Activated T-cell treated with anti-CD3 and anti-CD28 coated beads for 4 hours (primary cell): Measurements from ENCODE around the gene ZNF19.
A peak's percentile ranks its signal among the peaks of the same experiment; 100 is the strongest.
"Not testable (repeated sequence)": the region's sequence is repeated elsewhere in the genome, so short reads cannot be mapped to it uniquely, and the experiment has no call there.

Source experiments
- DNase-seq: peaks from one replicate; pipeline ENCODE4 v3.0.0-alpha.2; 2020

The ZNF19 gene

GRCh38 chr16:71489122-71489521, at the start of gene ZNF19:
TSS of gene ZNF19 (minus strand) at chr16:71489324. CDS start at chr16:71482114, 7,210 bp downstream.
- DNase-seq: no peak

GRCh38 chr16:71537643-71538042, 48.5 kb upstream of the ZNF19 start:
- DNase-seq: no peak

- no peak for DNase-seq
Measured at GRCh38 chr16:71536752-71537499, 47.8 kb upstream of the ZNF19 start.

- DNase-seq: no peak
Measured at GRCh38 chr16:71532366-71532765, 43.2 kb upstream of the ZNF19 start.

- DNase-seq: no peak
Measured at GRCh38 chr16:71528863-71529262, 39.7 kb upstream of the ZNF19 start.

- DNase-seq: no peak
Measured at GRCh38 chr16:71528257-71528656, 39.1 kb upstream of the ZNF19 start.

GRCh38 chr16:71526111-71526631, 37.0 kb upstream of the ZNF19 start, which contains the start of gene CHST4:
TSS of gene CHST4 (plus strand) at chr16:71526426. CDS start at chr16:71536678, 10,252 bp downstream.
- DNase-seq: no peak

- DNase-seq: no peak
Measured at GRCh38 chr16:71524566-71525553, 35.7 kb upstream of the ZNF19 start.

- no peak for DNase-seq
Measured at GRCh38 chr16:71520550-71520949, 31.4 kb upstream of the ZNF19 start.

- DNase-seq: no peak
Measured at GRCh38 chr16:71515026-71515425, 25.9 kb upstream of the ZNF19 start.

GRCh38 chr16:71514476-71514875, 25.4 kb upstream of the ZNF19 start:
- DNase-seq: no peak

- DNase-seq: no peak
Measured at GRCh38 chr16:71513302-71513701, 24.2 kb upstream of the ZNF19 start.

- no peak for DNase-seq
Measured at GRCh38 chr16:71507061-71507460, 17.9 kb upstream of the ZNF19 start.

GRCh38 chr16:71504901-71505300, 15.8 kb upstream of the ZNF19 start:
- DNase-seq: no peak

GRCh38 chr16:71504051-71504450, 14.9 kb upstream of the ZNF19 start:
- not testable (repeated sequence) for DNase-seq

GRCh38 chr16:71501547-71501946, 12.4 kb upstream of the ZNF19 start:
- no peak for DNase-seq

- DNase-seq: no peak
Measured at GRCh38 chr16:71500964-71501363, 11.8 kb upstream of the ZNF19 start.

- peak; percentile 42 for DNase-seq
Measured at GRCh38 chr16:71499775-71500364, 10.7 kb upstream of the ZNF19 start.

GRCh38 chr16:71498031-71498430, 8.9 kb upstream of the ZNF19 start:
- DNase-seq: no peak

GRCh38 chr16:71493213-71493612, 4.1 kb upstream of the ZNF19 start:
- no peak for DNase-seq

- no peak for DNase-seq
Measured at GRCh38 chr16:71492786-71493185, 3.7 kb upstream of the ZNF19 start.

GRCh38 chr16:71491054-71491453, 1.9 kb upstream of the ZNF19 start:
- DNase-seq: no peak

GRCh38 chr16:71490361-71490760, 1.2 kb upstream of the ZNF19 start:
- DNase-seq: no peak
